ENCODE measurements around the gene OLIG1. TPM values are rescaled to one million over a fixed set of nuclear protein-coding genes. Genes with fewer than 3 reads are reported as not detected.

OLIG1 gene
- polyA plus RNA-seq, 1 of the 3 experiments (the other 2 are of a cell fraction), result not detected

DNA sequence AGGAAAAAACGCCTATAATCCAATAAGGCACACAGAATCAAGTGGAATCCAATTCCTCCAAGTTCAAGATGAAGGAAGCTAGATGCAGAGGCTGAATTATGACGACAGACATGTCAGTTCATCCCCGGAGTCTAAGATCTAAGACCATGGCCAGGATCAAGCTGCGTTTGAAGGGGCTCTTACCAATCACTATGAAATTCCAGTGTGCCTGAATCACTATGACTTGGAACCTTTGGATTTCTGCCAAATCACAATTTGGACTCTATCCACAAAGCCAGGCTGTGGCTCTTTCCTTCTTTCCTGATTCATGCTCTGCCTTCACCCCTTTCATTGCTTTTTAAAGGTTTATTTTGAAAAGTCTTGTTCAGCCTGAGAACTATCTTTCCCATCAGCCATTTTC lies 27.1 kb upstream of the OLIG1 start:
- H3K79me2 ChIP-seq (ENCODE audit: insufficient read depth), result no peaks in the 10 kb centered on the region
- WGBS (ENCODE audit: low lambda C conversion rate), result 2% methylated on average over 4 of the region's 4 CpGs
- peak overlapping the region in 1 of 2 experiments; percentile 58; a peak in 2 of 4 replicates for H3K27ac ChIP-seq (ENCODE audit: low read depth in 2 of 2, low read length in 1 of 2)
- POLR2A ChIA-PET, result no interaction called here
- H2AFZ ChIP-seq (ENCODE audit: low read depth), result peak overlapping the region; percentile 80; the same call in 1 of the 2 replicates
- H3K9ac ChIP-seq, result no peak overlapping the region
- peak overlapping the region; percentile 74 for H3K4me2 ChIP-seq
- no peaks in the 10 kb centered on the region for H3K36me3 ChIP-seq (replicated peaks in 1 of 2; ENCODE audit: control insufficient read depth in 1 of 2, insufficient read depth in 2 of 2, low read length in 1 of 2)
- H3K4me3 ChIP-seq (ENCODE audit: low read depth in 2 of 2, low read length in 1 of 2), result no peak overlapping the region
- no peak for DNase-seq
- CTCF ChIA-PET, result no interaction called here
- peaks cover 9% of the 10 kb centered on the region for H3F3A ChIP-seq (replicated peaks; ENCODE audit: insufficient read depth)
- peaks cover 0 to 12% of the 10 kb centered on the region in 2 experiments; a peak in 1 of 4 replicates for H3K4me1 ChIP-seq (ENCODE audit: control insufficient read depth in 1 of 2, insufficient read depth in 2 of 2, low read depth in 1 of 2, low read length in 1 of 2)
- no peaks in the 10 kb centered on the region for H3K9me2 ChIP-seq
- H4K20me1 ChIP-seq (ENCODE audit: insufficient read depth), result no peaks in the 10 kb centered on the region
- no peaks in the 10 kb centered on the region for H3K9me3 ChIP-seq
- H3K27me3 ChIP-seq (ENCODE audit: insufficient read depth), result peaks cover 6% of the 10 kb centered on the region; the same call in 1 of the 2 replicates
- TF ChIP-seq RFX5 (IDR thresholded peaks at IDR 0.05; ENCODE audit: low read length) (no peak), RAD21 (IDR thresholded peaks at IDR 0.05; ENCODE audit: low read length) (no peak), SMC3 (IDR thresholded peaks at IDR 0.05; ENCODE audit: low read depth, low read length) (no peak), FOXM1 (IDR thresholded peaks at IDR 0.05; ENCODE audit: low read depth) (no peak), TEAD4 (IDR thresholded peaks at IDR 0.05; ENCODE audit: borderline replicate concordance, insufficient read depth) (peak; percentile 62; the same call in 1 of the 2 replicates), CHD2 (IDR thresholded peaks at IDR 0.05; ENCODE audit: low read length, partially characterized antibody) (no peak), EP300 (IDR thresholded peaks at IDR 0.05; ENCODE audit: borderline replicate concordance in 1 of 2, low read depth in 1 of 2, low read length in 1 of 2) (peak in 1 of 2 experiments; percentile 44; a peak in 1 of 4 replicates), NFIC (IDR thresholded peaks at IDR 0.05; ENCODE audit: borderline replicate concordance) (peak; percentile 97), RXRA (IDR thresholded peaks at IDR 0.05; ENCODE audit: borderline replicate concordance, low read depth) (no peak), TAF1 (IDR thresholded peaks at IDR 0.05; ENCODE audit: borderline replicate concordance, low read depth, low read length) (no peak), FOSL2 (IDR thresholded peaks at IDR 0.05; ENCODE audit: borderline replicate concordance, low read depth) (peak; percentile 90), TCF12 (IDR thresholded peaks at IDR 0.05) (peak; percentile 71), RCOR1 (IDR thresholded peaks at IDR 0.05; ENCODE audit: low read length) (no peak), GABPA (IDR thresholded peaks at IDR 0.05; ENCODE audit: low read depth) (no peak), MEF2A (IDR thresholded peaks at IDR 0.05; ENCODE audit: borderline replicate concordance, low read depth) (no peak), EZH2phosphoT487 (IDR thresholded peaks at IDR 0.05; ENCODE audit: borderline replicate concordance, low read depth) (no peak), GATA2 (CRISPR knock-in tag; IDR thresholded peaks at IDR 0.05) (no peak), POLR2AphosphoS5 (IDR thresholded peaks at IDR 0.05; ENCODE audit: low read depth, low read length) (no peak), SIN3A (IDR thresholded peaks at IDR 0.05; ENCODE audit: borderline replicate concordance, low read depth, low read length) (no peak), FOXJ3 (CRISPR knock-in tag; IDR thresholded peaks at IDR 0.05) (no peak)
- TF ChIP-seq, protein P1, sequence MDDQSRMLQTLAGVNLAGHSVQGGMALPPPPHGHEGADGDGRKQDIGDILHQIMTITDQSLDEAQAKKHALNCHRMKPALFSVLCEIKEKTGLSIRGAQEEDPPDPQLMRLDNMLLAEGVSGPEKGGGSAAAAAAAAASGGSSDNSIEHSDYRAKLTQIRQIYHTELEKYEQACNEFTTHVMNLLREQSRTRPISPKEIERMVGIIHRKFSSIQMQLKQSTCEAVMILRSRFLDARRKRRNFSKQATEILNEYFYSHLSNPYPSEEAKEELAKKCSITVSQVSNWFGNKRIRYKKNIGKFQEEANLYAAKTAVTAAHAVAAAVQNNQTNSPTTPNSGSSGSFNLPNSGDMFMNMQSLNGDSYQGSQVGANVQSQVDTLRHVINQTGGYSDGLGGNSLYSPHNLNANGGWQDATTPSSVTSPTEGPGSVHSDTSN (IDR thresholded peaks at IDR 0.05), result peak; percentile 81
- TF ChIP-seq, protein P2, sequence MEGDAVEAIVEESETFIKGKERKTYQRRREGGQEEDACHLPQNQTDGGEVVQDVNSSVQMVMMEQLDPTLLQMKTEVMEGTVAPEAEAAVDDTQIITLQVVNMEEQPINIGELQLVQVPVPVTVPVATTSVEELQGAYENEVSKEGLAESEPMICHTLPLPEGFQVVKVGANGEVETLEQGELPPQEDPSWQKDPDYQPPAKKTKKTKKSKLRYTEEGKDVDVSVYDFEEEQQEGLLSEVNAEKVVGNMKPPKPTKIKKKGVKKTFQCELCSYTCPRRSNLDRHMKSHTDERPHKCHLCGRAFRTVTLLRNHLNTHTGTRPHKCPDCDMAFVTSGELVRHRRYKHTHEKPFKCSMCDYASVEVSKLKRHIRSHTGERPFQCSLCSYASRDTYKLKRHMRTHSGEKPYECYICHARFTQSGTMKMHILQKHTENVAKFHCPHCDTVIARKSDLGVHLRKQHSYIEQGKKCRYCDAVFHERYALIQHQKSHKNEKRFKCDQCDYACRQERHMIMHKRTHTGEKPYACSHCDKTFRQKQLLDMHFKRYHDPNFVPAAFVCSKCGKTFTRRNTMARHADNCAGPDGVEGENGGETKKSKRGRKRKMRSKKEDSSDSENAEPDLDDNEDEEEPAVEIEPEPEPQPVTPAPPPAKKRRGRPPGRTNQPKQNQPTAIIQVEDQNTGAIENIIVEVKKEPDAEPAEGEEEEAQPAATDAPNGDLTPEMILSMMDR (IDR thresholded peaks at IDR 0.05), result no peak
- TF ChIP-seq, protein P3, sequence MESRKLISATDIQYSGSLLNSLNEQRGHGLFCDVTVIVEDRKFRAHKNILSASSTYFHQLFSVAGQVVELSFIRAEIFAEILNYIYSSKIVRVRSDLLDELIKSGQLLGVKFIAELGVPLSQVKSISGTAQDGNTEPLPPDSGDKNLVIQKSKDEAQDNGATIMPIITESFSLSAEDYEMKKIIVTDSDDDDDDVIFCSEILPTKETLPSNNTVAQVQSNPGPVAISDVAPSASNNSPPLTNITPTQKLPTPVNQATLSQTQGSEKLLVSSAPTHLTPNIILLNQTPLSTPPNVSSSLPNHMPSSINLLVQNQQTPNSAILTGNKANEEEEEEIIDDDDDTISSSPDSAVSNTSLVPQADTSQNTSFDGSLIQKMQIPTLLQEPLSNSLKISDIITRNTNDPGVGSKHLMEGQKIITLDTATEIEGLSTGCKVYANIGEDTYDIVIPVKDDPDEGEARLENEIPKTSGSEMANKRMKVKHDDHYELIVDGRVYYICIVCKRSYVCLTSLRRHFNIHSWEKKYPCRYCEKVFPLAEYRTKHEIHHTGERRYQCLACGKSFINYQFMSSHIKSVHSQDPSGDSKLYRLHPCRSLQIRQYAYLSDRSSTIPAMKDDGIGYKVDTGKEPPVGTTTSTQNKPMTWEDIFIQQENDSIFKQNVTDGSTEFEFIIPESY (IDR thresholded peaks at IDR 0.05; ENCODE audit: borderline replicate concordance, low read depth), result no peak
- TF ChIP-seq, protein P4, sequence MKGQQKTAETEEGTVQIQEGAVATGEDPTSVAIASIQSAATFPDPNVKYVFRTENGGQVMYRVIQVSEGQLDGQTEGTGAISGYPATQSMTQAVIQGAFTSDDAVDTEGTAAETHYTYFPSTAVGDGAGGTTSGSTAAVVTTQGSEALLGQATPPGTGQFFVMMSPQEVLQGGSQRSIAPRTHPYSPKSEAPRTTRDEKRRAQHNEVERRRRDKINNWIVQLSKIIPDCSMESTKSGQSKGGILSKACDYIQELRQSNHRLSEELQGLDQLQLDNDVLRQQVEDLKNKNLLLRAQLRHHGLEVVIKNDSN (IDR thresholded peaks at IDR 0.05; ENCODE audit: borderline replicate concordance, low read depth), result no peak
- TF ChIP-seq, protein P5, sequence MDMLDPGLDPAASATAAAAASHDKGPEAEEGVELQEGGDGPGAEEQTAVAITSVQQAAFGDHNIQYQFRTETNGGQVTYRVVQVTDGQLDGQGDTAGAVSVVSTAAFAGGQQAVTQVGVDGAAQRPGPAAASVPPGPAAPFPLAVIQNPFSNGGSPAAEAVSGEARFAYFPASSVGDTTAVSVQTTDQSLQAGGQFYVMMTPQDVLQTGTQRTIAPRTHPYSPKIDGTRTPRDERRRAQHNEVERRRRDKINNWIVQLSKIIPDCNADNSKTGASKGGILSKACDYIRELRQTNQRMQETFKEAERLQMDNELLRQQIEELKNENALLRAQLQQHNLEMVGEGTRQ (IDR thresholded peaks at IDR 0.05; ENCODE audit: borderline replicate concordance, low read depth, low read length), result no peak
- TF ChIP-seq, protein P6, sequence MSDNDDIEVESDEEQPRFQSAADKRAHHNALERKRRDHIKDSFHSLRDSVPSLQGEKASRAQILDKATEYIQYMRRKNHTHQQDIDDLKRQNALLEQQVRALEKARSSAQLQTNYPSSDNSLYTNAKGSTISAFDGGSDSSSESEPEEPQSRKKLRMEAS (IDR thresholded peaks at IDR 0.05; ENCODE audit: low read depth), result 0 out of 2 replicates have a peak, but pooled peaks have one; percentile 24
- TF ChIP-seq, protein P7, sequence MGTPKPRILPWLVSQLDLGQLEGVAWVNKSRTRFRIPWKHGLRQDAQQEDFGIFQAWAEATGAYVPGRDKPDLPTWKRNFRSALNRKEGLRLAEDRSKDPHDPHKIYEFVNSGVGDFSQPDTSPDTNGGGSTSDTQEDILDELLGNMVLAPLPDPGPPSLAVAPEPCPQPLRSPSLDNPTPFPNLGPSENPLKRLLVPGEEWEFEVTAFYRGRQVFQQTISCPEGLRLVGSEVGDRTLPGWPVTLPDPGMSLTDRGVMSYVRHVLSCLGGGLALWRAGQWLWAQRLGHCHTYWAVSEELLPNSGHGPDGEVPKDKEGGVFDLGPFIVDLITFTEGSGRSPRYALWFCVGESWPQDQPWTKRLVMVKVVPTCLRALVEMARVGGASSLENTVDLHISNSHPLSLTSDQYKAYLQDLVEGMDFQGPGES (IDR thresholded peaks at IDR 0.05; ENCODE audit: low read depth, low read length), result no peak

Data from SK-N-SH (cell line).